ENCODE measurements around the gene C19orf67.
"Not testable (repeated sequence)": the region's sequence is repeated elsewhere in the genome, so short reads cannot be mapped to it uniquely, and the experiment has no call there.

DNA sequence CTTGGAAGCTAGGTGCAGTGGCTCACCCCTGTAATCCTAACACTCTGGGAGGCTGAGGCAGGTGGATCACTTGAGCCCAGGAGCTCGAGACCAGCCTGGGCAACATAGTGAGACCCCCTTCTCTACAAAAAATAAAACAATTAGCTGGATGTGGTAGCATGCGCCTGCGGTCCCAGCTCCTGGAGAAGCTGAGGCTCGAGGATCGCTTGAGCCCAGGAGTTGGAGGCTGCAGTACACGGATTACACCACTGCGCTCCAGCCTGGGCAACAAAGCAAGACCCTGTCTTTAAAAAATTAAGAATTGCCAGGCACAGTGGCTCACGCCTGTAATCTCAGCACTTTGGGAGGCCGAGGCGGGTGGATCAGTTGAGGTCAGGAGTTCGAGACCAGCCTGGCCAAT lies 34.6 kb downstream of the C19orf67 start:
- not testable (repeated sequence) for TF ChIP-seq YY1 (IDR thresholded peaks at IDR 0.05; ENCODE audit: insufficient read depth, insufficient replicate concordance, low read depth, low read length); ZNF556 (CRISPR knock-in tag; IDR thresholded peaks at IDR 0.05; ENCODE audit: borderline replicate concordance); ZSCAN20 (CRISPR knock-in tag; IDR thresholded peaks at IDR 0.05; ENCODE audit: borderline replicate concordance); HDAC6 (IDR thresholded peaks at IDR 0.05; ENCODE audit: low read depth, low read length)
- TF ChIP-seq, protein P1, sequence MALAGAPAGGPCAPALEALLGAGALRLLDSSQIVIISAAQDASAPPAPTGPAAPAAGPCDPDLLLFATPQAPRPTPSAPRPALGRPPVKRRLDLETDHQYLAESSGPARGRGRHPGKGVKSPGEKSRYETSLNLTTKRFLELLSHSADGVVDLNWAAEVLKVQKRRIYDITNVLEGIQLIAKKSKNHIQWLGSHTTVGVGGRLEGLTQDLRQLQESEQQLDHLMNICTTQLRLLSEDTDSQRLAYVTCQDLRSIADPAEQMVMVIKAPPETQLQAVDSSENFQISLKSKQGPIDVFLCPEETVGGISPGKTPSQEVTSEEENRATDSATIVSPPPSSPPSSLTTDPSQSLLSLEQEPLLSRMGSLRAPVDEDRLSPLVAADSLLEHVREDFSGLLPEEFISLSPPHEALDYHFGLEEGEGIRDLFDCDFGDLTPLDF (CRISPR knock-in tag; IDR thresholded peaks at IDR 0.05), result not testable (repeated sequence)
